GM12864 (cell line): ENCODE results near the gene GPA33.

ENCODE experiments used
- DNase-seq: peaks from one replicate; pipeline ENCODE4 v3.0.0-alpha.2; 2011; ENCODE audit warnings: low read depth
- H3K4me3 ChIP-seq: 2 replicates; pipeline ENCODE4 v1.5.1; 2011; ENCODE audit warnings: mild to moderate bottlenecking, low read depth, low read length, control low read depth
- CTCF ChIP-seq: IDR thresholded peaks from 2 replicates; pipeline ENCODE4 v1.5.1; 2011; ENCODE audit warnings: low read depth, mild to moderate bottlenecking, moderate library complexity, low read length, control low read depth, inconsistent platforms; ENCODE audit errors: missing control alignments

The GPA33 gene

GRCh38 chr1:167110586-167110985, 20.4 kb upstream of the GPA33 start:
- no peak overlapping the region for H3K4me3 ChIP-seq
- no peak for DNase-seq
- TF ChIP-seq CTCF = no peak

DNA sequence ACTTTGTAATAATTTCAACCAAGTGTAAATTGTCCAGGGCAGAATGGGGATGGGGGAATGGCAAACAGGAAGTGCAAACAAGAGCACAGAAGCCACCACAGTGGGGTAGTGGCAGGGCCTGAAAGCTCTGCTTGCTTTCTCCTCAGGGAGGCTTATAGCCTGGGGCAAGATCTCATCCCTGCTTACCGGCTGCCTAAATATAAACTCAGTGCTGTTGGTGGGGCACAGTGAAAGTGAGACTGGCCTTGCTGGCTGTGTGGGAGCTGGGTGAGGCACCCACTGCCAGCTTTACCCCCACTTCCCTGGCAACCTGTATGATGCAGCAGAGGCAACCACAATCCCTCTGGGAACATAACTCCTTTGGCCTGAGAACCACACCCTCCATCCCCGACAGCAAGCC, 18.9 kb upstream of the GPA33 start:
- no peak for DNase-seq

GRCh38 chr1:167107456-167107855, 17.3 kb upstream of the GPA33 start:
- no peak for TF ChIP-seq CTCF
- DNase-seq = no peak
- H3K4me3 ChIP-seq = no peak overlapping the region

More for the DNA sequence above, 18.9 kb upstream of the GPA33 start:
- no peak for TF ChIP-seq CTCF
- no peak overlapping the region for H3K4me3 ChIP-seq

DNA sequence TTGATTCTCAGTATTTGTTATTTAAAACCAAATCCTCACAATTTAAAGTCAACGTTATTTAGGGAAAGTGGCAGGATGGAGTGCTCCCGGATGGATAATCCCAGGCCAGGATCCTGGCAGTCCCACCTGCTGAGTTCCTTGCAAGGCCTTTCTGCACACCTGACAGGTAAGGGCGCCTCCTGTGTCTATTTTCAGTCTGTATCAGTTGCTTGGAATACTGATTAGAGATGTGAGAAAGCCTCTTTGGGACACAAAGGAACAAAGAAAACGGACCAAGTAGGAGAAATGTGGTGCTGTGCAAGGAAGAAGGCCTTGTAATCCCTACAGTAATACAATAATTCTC, 15.9 kb upstream of the GPA33 start:
- no peak for DNase-seq
- TF ChIP-seq CTCF = no peak
- no peak overlapping the region for H3K4me3 ChIP-seq

GRCh38 chr1:167105271-167106118, 15.3 kb upstream of the GPA33 start:
- peak overlapping the region; percentile 8; the same call in 1 of the 2 replicates for H3K4me3 ChIP-seq
- no peak for DNase-seq
- TF ChIP-seq CTCF = no peak

DNA sequence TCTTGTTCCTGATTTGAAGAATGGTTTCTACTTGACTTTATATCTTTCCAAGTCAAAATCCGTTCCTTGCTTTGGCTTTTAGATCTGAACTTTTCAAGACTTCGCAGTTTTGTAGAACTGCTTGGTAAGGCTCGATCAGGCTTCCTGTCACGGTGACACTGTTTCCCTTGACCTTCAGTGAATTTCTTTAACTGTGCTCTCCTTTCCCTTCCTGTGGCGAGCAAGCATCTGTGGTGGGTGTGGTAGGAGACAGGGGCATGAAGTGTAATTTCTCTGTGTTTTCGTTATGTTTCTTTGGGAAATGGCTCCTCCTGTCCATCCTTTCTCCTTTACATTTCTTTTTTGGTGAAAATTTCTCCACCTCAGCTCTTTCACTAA, 14.1 kb upstream of the GPA33 start:
- H3K4me3 ChIP-seq = no peak overlapping the region
- DNase-seq = no peak
- no peak for TF ChIP-seq CTCF
